ENCODE measurements around the gene CYP27C1. TPM values are rescaled to one million over a fixed set of nuclear protein-coding genes. Genes with fewer than 3 reads are reported as not detected.

The CYP27C1 gene
- total and polyA plus RNA-seq, 4 donors = 0.16 to 0.42 TPM; not detected in 2

DNA sequence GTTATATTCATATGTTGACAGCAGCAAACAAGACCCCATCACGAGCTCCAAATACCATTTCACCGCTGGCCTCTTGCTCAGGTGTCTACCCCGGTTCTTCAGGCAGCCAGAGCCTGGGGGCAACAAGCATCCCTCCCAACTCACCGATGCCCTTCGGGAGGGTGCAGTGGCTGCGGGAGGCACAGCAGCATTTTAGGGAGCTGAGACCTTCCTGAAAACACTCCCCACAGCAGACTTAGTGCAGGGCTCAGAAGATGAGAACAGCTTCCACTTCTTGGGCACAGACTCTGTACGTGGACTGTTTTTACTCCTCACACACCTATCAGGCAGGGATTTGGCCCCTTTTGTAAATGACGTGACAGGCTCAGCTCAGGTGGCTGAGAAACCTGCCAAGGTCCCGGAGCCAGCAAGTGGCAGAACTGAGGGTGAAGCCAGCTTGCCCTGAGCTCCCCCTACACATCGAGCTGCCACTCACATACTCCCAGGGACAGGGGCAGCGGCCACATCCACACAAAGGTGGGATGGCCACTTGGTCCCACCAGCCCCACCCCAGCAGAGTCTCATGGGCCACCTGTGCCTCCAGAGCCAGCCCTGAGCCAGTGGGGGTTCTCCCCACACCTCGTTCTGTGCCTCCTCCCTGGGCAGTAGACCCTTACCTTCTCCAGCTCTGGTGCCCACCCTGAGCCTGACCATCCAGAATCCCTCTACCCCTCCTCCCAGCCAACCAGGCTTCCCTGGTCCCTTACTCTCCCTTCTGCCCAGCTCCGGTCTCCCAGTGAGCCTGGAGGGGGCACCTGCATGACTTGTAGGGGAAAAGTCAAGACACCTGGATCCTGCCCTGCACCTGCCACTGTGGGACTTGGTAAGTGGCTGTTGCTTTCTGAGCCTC, 28.5 kb downstream of the CYP27C1 start:
- DNase-seq (peak in 1 of 2 donors; percentile 57), ATAC-seq (ENCODE audit: low FRiP score) (no peak)
- H3K36me3 ChIP-seq (ENCODE audit: control insufficient read depth in 1 of 2, insufficient read depth in 2 of 2, low read length in 1 of 2) = no peaks in the 10 kb centered on the region
- H3K4me1 ChIP-seq (ENCODE audit: control insufficient read depth in 1 of 2, insufficient read depth in 2 of 2, low read length in 2 of 2) = peaks cover 0 to 2% of the 10 kb centered on the region in 2 donors
- H3K4me3 ChIP-seq (ENCODE audit: low read length in 2 of 2) = no peak overlapping the region
- intact Hi-C loops (cut with DNase I) = no loop called here
- no peak overlapping the region for H3K27ac ChIP-seq (ENCODE audit: low read depth in 1 of 2, low read length in 2 of 2)
- H3K27me3 ChIP-seq (ENCODE audit: control insufficient read depth in 1 of 2, insufficient read depth in 2 of 2, low read length in 1 of 2) = no peaks in the 10 kb centered on the region
- 95 to 98% methylated on average over 13 of the region's 13 CpGs for WGBS, 2 donors
- H3K9me3 ChIP-seq (ENCODE audit: control insufficient read depth, low read length) = no peaks in the 10 kb centered on the region

DNA sequence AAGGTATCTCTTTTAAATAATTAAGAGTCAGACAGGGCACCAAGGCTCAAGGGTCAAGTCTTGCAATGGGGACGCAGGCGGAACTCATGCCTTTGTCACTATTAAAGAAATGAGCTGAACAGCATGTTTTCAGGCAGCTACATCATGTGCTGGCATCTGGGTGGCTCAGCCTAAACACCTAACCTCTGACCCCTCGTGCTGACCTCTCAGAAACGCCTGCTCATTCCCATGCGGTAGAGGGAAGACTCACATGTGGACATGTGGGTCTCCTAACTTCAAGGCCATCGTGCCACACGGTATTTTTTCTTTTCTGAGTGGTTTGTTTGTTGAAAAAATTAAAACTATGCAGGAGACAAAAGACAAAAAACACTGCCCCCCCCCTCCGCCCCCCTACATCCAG, 31.3 kb downstream of the CYP27C1 start:
- DNase-seq (no peak), ATAC-seq (ENCODE audit: low FRiP score) (no peak)
- WGBS, 2 donors = 83 to 86% methylated on average over 8 of the region's 8 CpGs
- no peaks in the 10 kb centered on the region for H3K36me3 ChIP-seq (ENCODE audit: control insufficient read depth in 1 of 2, insufficient read depth in 2 of 2, low read length in 1 of 2)
- no peaks in the 10 kb centered on the region for H3K4me1 ChIP-seq (ENCODE audit: control insufficient read depth in 1 of 2, insufficient read depth in 2 of 2, low read length in 2 of 2)
- no peaks in the 10 kb centered on the region for H3K27me3 ChIP-seq (ENCODE audit: control insufficient read depth in 1 of 2, insufficient read depth in 2 of 2, low read length in 1 of 2)
- H3K27ac ChIP-seq (ENCODE audit: low read depth in 1 of 2, low read length in 2 of 2) = no peak overlapping the region
- intact Hi-C loops (cut with DNase I) = no loop called here
- no peaks in the 10 kb centered on the region for H3K9me3 ChIP-seq (ENCODE audit: control insufficient read depth, low read length)
- H3K4me3 ChIP-seq (ENCODE audit: low read length in 2 of 2) = no peak overlapping the region

DNA sequence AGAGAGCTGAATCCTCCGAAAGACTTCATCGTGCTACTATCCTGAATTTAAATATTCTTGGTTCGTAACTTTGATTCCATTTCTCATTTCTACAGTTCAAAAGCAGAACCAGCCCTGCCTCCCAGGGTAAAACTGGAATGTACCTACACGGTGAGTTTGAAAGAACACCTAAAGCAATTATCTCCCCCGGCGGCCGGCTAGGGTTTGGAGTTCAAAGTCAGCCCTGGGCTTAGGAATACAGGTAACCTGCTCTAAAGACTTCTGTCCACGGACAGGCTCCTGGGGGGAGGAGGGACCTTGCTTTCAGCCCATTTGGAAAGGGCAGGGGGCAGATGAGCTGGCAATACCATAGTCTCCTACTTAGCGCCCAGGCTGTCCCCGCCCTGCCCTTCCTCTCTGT, 32.3 kb downstream of the CYP27C1 start:
- Histone ChIP-seq H3K27ac (ENCODE audit: low read depth in 1 of 2, low read length in 2 of 2) (no peak overlapping the region), H3K9me3 (ENCODE audit: control insufficient read depth, low read length) (no peaks in the 10 kb centered on the region), H3K4me1 (ENCODE audit: control insufficient read depth in 1 of 2, insufficient read depth in 2 of 2, low read length in 2 of 2) (no peaks in the 10 kb centered on the region), H3K36me3 (ENCODE audit: control insufficient read depth in 1 of 2, insufficient read depth in 2 of 2, low read length in 1 of 2) (no peaks in the 10 kb centered on the region), H3K27me3 (ENCODE audit: control insufficient read depth in 1 of 2, insufficient read depth in 2 of 2, low read length in 1 of 2) (no peaks in the 10 kb centered on the region), H3K4me3 (ENCODE audit: low read length in 2 of 2) (no peak overlapping the region)
- intact Hi-C loops (cut with DNase I) = no loop called here
- DNase-seq = no peak
- ATAC-seq (ENCODE audit: low FRiP score) = no peak
- whole genome bisulfite sequencing, 2 donors = 85 to 86% methylated on average over 10 of the region's 10 CpGs

DNA sequence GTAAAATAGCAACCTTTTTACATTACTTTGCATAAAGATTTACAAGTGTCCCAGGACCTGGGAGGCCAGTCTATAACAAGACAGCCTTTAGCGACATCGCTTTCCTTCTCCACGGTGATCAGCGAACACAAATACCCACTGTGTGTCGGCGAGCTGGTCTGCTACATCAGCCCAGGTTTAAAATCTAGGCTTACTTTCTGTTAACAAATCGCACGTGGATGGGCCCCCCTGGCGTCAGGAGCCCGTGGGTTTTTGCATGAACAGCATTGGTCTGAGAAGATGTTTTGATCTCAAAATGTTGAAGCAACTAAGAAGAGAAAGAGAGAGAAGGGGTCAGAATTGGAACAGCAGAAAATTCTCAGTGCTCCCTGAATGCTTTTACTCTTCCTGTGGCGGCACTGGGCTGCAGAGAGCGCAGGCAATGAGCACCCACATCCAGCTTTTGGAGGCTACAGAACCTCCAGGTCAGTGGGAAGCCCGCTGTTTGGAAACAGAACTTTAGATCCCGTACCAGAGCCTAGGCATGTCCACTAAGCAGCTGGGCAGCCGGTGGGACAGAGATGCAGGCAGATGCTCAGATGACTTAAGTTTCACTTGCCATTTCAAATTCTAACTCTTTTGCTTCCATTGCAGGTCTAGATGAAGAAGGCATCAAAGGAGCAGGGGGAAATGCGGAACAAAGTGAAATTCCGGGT, 32.9 kb downstream of the CYP27C1 start:
- 90 to 91% methylated on average over 17 of the region's 17 CpGs for WGBS, 2 donors
- DNase-seq (peak in 1 of 2 donors; percentile 26), ATAC-seq (ENCODE audit: low FRiP score) (no peak)
- Histone ChIP-seq H3K27me3 (ENCODE audit: control insufficient read depth in 1 of 2, insufficient read depth in 2 of 2, low read length in 1 of 2) (no peaks in the 10 kb centered on the region), H3K36me3 (ENCODE audit: control insufficient read depth in 1 of 2, insufficient read depth in 2 of 2, low read length in 1 of 2) (no peaks in the 10 kb centered on the region), H3K4me1 (ENCODE audit: control insufficient read depth in 1 of 2, insufficient read depth in 2 of 2, low read length in 2 of 2) (no peaks in the 10 kb centered on the region), H3K9me3 (ENCODE audit: control insufficient read depth, low read length) (no peaks in the 10 kb centered on the region), H3K4me3 (ENCODE audit: low read length in 2 of 2) (no peak overlapping the region), H3K27ac (ENCODE audit: low read depth in 1 of 2, low read length in 2 of 2) (no peak overlapping the region)
- intact Hi-C loops (cut with DNase I) = no loop called here

- 65% methylated on average over 4 of the region's 4 CpGs for WGBS, 2 donors
- Histone ChIP-seq H3K9me3 (ENCODE audit: control insufficient read depth, low read length) (no peaks in the 10 kb centered on the region), H3K36me3 (ENCODE audit: control insufficient read depth in 1 of 2, insufficient read depth in 2 of 2, low read length in 1 of 2) (no peaks in the 10 kb centered on the region), H3K27me3 (ENCODE audit: control insufficient read depth in 1 of 2, insufficient read depth in 2 of 2, low read length in 1 of 2) (no peaks in the 10 kb centered on the region), H3K27ac (ENCODE audit: low read depth in 1 of 2, low read length in 2 of 2) (no peak overlapping the region), H3K4me3 (ENCODE audit: low read length in 2 of 2) (no peak overlapping the region), H3K4me1 (ENCODE audit: control insufficient read depth in 1 of 2, insufficient read depth in 2 of 2, low read length in 2 of 2) (no peaks in the 10 kb centered on the region)
- intact Hi-C loops (cut with DNase I) = no loop called here
- ATAC-seq (ENCODE audit: low FRiP score) (no peak), DNase-seq (no peak)
These were observed 34.4 kb downstream of the CYP27C1 start for GRCh38 chr2:127185705-127186104.

- Histone ChIP-seq H3K4me3 (ENCODE audit: low read length in 2 of 2) (no peak overlapping the region), H3K27ac (ENCODE audit: low read depth in 1 of 2, low read length in 2 of 2) (no peak overlapping the region), H3K27me3 (ENCODE audit: control insufficient read depth in 1 of 2, insufficient read depth in 2 of 2, low read length in 1 of 2) (no peaks in the 10 kb centered on the region), H3K36me3 (ENCODE audit: control insufficient read depth in 1 of 2, insufficient read depth in 2 of 2, low read length in 1 of 2) (no peaks in the 10 kb centered on the region), H3K4me1 (ENCODE audit: control insufficient read depth in 1 of 2, insufficient read depth in 2 of 2, low read length in 2 of 2) (no peaks in the 10 kb centered on the region), H3K9me3 (ENCODE audit: control insufficient read depth, low read length) (no peaks in the 10 kb centered on the region)
- DNase-seq (no peak), ATAC-seq (ENCODE audit: low FRiP score) (no peak)
- 91 to 92% methylated on average over 9 of the region's 9 CpGs for WGBS, 2 donors
- intact Hi-C loops (cut with DNase I) = no loop called here
These were observed 35.0 kb downstream of the CYP27C1 start for GRCh38 chr2:127185093-127185492.

GRCh38 chr2:127183771-127184170, 36.3 kb downstream of the CYP27C1 start:
- no peaks in the 10 kb centered on the region for H3K4me1 ChIP-seq (ENCODE audit: control insufficient read depth in 1 of 2, insufficient read depth in 2 of 2, low read length in 2 of 2)
- H3K27ac ChIP-seq (ENCODE audit: low read depth in 1 of 2, low read length in 2 of 2) = no peak overlapping the region
- intact Hi-C loops (cut with DNase I) = no loop called here
- 91 to 97% methylated on average over 3 of the region's 3 CpGs for WGBS, 2 donors
- no peak overlapping the region for H3K4me3 ChIP-seq (ENCODE audit: low read length in 2 of 2)
- no peaks in the 10 kb centered on the region for H3K9me3 ChIP-seq (ENCODE audit: control insufficient read depth, low read length)
- H3K27me3 ChIP-seq (ENCODE audit: control insufficient read depth in 1 of 2, insufficient read depth in 2 of 2, low read length in 1 of 2) = no peaks in the 10 kb centered on the region
- DNase-seq (no peak), ATAC-seq (ENCODE audit: low FRiP score) (no peak)
- H3K36me3 ChIP-seq (ENCODE audit: control insufficient read depth in 1 of 2, insufficient read depth in 2 of 2, low read length in 1 of 2) = no peaks in the 10 kb centered on the region

DNA sequence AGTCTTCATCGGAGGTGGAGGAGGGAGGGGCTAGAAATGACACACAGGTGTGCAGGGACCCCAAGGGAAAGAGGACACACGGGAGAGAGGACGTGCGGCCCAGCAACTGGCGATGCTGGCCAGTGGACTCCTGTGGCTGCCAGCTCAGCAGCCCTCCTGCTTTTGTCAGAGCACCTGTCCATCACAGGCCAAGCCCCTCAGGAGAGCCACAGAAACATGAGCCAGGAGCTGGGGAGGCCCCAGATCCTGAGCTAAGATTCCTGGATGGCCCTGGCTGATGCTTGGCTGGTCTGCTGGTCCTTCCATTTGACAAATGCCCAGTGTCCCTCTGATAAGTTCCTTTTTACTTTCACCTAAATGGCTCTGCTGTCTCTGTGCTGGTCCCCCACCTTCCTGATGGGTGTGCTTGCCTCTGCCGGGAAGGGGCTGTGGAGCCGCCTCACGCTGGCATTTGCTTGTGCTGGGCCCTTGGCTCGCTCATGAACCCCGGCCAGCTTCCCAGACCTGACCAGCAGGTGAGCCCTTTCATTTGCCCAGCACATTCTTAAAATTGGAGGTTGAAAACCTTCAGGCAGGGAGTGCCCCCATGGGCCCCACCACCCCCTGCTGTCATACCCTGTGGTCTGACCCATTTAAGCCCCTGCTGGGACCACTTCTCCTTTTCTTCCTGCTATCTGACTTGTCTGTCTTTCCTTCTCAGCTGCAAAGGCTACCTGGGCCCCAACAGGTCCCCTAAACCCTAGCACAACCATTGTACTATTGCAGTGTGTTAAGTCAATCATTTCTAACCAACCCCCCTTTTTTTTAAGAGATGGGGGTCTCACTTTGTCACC, 37.3 kb downstream of the CYP27C1 start:
- no peaks in the 10 kb centered on the region for H3K36me3 ChIP-seq (ENCODE audit: control insufficient read depth in 1 of 2, insufficient read depth in 2 of 2, low read length in 1 of 2)
- H3K27ac ChIP-seq (ENCODE audit: low read depth in 1 of 2, low read length in 2 of 2) = no peak overlapping the region
- no peaks in the 10 kb centered on the region for H3K27me3 ChIP-seq (ENCODE audit: control insufficient read depth in 1 of 2, insufficient read depth in 2 of 2, low read length in 1 of 2)
- intact Hi-C loops (cut with DNase I) = no loop called here
- WGBS, 2 donors = 94 to 96% methylated on average over 10 of the region's 10 CpGs
- ATAC-seq (ENCODE audit: low FRiP score) = no peak
- H3K9me3 ChIP-seq (ENCODE audit: control insufficient read depth, low read length) = no peaks in the 10 kb centered on the region
- H3K4me1 ChIP-seq (ENCODE audit: control insufficient read depth in 1 of 2, insufficient read depth in 2 of 2, low read length in 2 of 2) = no peaks in the 10 kb centered on the region
- DNase-seq = no peak
- H3K4me3 ChIP-seq (ENCODE audit: low read length in 2 of 2) = no peak overlapping the region

Measured in aorta (tissue), 5 donors.